Smooth muscle cell (in vitro differentiated cells): ENCODE measurements around the gene ZNF521. TPM values are rescaled to one million over a fixed set of nuclear protein-coding genes. Genes with fewer than 3 reads are reported as not detected.

Source experiments
- DNase-seq: peaks from one replicate; lab custom pipeline; 2025; ENCODE audit not compliant: unreplicated experiment; lab: John Stamatoyannopoulos, UW
- H2AFZ ChIP-seq: fragments of 200-600 bp; sonication (generic); 2 replicates; pipeline ENCODE4 v1.6.0; 2016; ENCODE audit warnings: antibody characterized with exemption, low read depth, mild to moderate bottlenecking
- H3F3A ChIP-seq: fragments of 200-600 bp; sonication (generic); 2 replicates; pipeline ENCODE4 v1.6.0; 2017; ENCODE audit warnings: antibody characterized with exemption, low read depth
- H3K27ac ChIP-seq: fragments of 200-600 bp; sonication (generic); 2 replicates; pipeline ENCODE4 v1.5.1; 2016; ENCODE audit warnings: low read depth, mild to moderate bottlenecking
- H3K27me3 ChIP-seq: fragments of 200-600 bp; sonication (generic); 2 replicates; pipeline ENCODE4 v1.6.1; 2016; ENCODE audit warnings: low read depth, mild to moderate bottlenecking
- H3K36me3 ChIP-seq: fragments of 200-600 bp; sonication (generic); 2 replicates; pipeline ENCODE4 v1.5.1; 2016; ENCODE audit warnings: low read depth
- H3K4me1 ChIP-seq: fragments of 200-600 bp; sonication (generic); 2 replicates; pipeline ENCODE4 v1.5.1; 2016; ENCODE audit warnings: low read depth
- H3K4me2 ChIP-seq: fragments of 200-600 bp; sonication (generic); 2 replicates; pipeline ENCODE4 v1.6.0; 2016; ENCODE audit warnings: mild to moderate bottlenecking
- H3K4me3 ChIP-seq: fragments of 200-600 bp; sonication (generic); 2 replicates; pipeline ENCODE4 v1.5.1; 2016; ENCODE audit warnings: mild to moderate bottlenecking
- H3K79me2 ChIP-seq: fragments of 200-600 bp; sonication (generic); 2 replicates; pipeline ENCODE4 v1.6.0; 2016; ENCODE audit warnings: low read depth, mild to moderate bottlenecking
- H3K9ac ChIP-seq: fragments of 200-600 bp; sonication (generic); 2 replicates; pipeline ENCODE4 v1.6.0; 2016; ENCODE audit warnings: low read depth
- H3K9me3 ChIP-seq: fragments of 200-600 bp; sonication (generic); replicated peaks from 2 replicates; pipeline ENCODE4 v1.5.1; 2016; ENCODE audit warnings: low read depth
- H4K20me1 ChIP-seq: fragments of 200-600 bp; sonication (generic); 2 replicates; pipeline ENCODE4 v1.6.0; 2016; ENCODE audit warnings: low read depth
- WGBS: methylation state at CpG from one replicate; pipeline ENCODE4 v1.1.7; 2016; ENCODE audit warnings: low lambda C conversion rate; 5-methylcytosine and 5-hydroxymethylcytosine counted together
- polyA plus RNA-seq: library from polyadenylated mRNA; unstranded; fragments of >200 nt; fragmentation: Nextera tagmentation; extraction: Ambion mirVana; gene quantifications from 2 replicates; pipeline ENCODE4 v1.2.1, GENCODE V29; 2016
- total RNA-seq: library from RNA; depleted of rRNA; stranded (reverse); fragments of >200 nt; gene quantifications from 2 replicates; pipeline ENCODE4 v1.2.3, GENCODE V29; 2014
- TF ChIP-seq, protein P1 (sequence below): fragments of 200-600 bp; sonication (generic); IDR thresholded peaks from 2 replicates; pipeline ENCODE4 v1.5.1; 2017; ENCODE audit warnings: borderline replicate concordance, mild to moderate bottlenecking, antibody characterized with exemption; ENCODE audit not compliant: insufficient read depth, poor library complexity, severe bottlenecking

ZNF521 gene
- total and polyA plus RNA-seq, 2 experiments from 2014 or later: 19.9 to 36.4 TPM

DNA sequence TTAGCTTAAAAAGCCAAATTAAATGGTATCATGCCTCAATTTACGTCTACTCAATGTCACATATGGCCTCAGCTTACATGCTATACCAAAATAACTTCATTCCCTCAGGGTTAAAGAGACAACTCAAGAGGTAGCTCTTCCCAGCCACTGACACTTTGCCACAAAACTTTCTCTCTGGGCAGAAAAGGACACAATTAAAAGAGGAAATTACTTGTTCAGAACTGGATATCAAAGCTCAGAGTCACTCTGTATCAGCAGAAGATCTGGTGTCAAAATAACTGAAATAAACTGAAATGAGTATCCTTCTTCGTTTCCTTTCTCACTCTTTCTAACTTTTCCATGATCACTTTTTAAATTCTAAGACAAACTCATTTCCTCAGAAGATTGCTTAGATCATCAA lies 108.7 kb downstream of the ZNF521 start:
- Histone ChIP-seq H3K9ac (no peak overlapping the region), H4K20me1 (peaks cover 47% of the 10 kb centered on the region), H3K36me3 (no peaks in the 10 kb centered on the region), H3K27me3 (no peaks in the 10 kb centered on the region), H3K27ac (no peak overlapping the region), H3F3A (no peaks in the 10 kb centered on the region), H3K79me2 (peaks cover 16% of the 10 kb centered on the region), H3K4me3 (no peak overlapping the region), H2AFZ (no peak overlapping the region), H3K4me1 (peaks cover 4% of the 10 kb centered on the region), H3K9me3 (no peaks in the 10 kb centered on the region), H3K4me2 (no peak overlapping the region)
- TF ChIP-seq, protein P1, sequence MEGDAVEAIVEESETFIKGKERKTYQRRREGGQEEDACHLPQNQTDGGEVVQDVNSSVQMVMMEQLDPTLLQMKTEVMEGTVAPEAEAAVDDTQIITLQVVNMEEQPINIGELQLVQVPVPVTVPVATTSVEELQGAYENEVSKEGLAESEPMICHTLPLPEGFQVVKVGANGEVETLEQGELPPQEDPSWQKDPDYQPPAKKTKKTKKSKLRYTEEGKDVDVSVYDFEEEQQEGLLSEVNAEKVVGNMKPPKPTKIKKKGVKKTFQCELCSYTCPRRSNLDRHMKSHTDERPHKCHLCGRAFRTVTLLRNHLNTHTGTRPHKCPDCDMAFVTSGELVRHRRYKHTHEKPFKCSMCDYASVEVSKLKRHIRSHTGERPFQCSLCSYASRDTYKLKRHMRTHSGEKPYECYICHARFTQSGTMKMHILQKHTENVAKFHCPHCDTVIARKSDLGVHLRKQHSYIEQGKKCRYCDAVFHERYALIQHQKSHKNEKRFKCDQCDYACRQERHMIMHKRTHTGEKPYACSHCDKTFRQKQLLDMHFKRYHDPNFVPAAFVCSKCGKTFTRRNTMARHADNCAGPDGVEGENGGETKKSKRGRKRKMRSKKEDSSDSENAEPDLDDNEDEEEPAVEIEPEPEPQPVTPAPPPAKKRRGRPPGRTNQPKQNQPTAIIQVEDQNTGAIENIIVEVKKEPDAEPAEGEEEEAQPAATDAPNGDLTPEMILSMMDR: no peak
- 92% methylated on average over 2 of the region's 2 CpGs for WGBS
- DNase-seq: no peak

DNA sequence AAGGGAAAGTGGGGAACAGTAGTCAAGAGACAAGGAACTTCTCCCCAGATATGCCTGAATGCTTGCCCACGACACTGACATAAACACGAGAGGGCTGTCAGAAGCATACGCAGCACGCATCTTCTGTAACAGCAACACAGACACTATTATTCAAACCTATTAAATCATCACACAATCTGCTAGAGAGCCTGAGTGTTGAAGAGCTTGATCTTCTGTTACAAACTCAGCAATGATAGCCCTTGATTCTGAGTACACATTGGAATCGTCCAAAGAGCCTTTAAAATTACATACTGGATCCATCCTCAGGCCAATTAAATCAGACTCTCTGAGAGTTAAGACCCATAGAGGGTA lies 111.6 kb downstream of the ZNF521 start:
- Histone ChIP-seq H3K9ac (no peak overlapping the region), H3K27me3 (no peaks in the 10 kb centered on the region), H3K4me1 (no peaks in the 10 kb centered on the region), H3K79me2 (peaks cover 21% of the 10 kb centered on the region), H3F3A (no peaks in the 10 kb centered on the region), H3K9me3 (no peaks in the 10 kb centered on the region), H3K27ac (no peak overlapping the region), H3K4me2 (no peak overlapping the region), H3K36me3 (no peaks in the 10 kb centered on the region), H4K20me1 (peaks cover 69% of the 10 kb centered on the region), H2AFZ (no peak overlapping the region), H3K4me3 (no peak overlapping the region)
- no peak for DNase-seq
- TF ChIP-seq, protein P1: no peak
- 25% methylated on average over 5 of the region's 5 CpGs for WGBS

DNA sequence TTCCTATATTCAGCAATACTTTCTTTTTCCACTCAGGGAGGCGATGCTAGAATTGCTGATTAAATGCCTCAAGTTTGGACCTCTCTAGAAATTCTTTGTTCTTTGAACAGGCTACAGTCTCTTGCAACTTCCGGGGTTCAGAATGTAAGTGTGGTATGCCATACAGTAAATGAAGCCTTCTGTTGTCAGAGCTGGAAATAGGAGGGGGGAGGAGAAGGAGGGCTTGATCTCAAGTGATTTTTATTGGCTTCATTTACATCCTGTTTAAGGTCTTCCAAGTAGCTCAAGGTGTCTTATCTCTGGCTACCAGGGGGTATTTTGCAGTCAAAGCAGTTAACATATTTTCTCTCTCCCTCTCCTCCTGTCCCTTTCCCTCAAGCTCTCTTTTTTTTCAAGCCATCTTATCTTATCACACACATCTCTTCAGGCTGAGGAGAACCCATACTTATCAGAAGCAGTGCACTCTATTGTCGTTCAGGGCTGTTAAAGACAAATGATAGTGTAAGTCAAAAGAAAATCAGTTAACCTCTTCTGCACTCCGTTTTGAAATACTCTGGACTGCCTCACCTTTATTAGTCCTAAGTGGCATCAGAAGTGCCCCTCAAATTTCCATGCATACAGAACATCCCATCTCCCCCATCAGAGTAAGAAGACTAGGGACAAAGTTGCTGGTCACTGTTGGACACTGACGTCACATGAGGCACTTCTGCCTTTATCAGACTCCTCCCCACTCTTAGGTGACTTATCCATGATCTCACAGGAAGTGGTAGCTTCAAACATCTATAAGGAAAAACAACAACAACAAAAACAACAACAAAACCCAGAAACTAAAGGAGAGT lies 112.2 kb downstream of the ZNF521 start:
- Histone ChIP-seq H3K79me2 (peaks cover 21% of the 10 kb centered on the region), H3K9ac (no peak overlapping the region), H3K4me3 (no peak overlapping the region), H3K4me1 (no peaks in the 10 kb centered on the region), H3K4me2 (no peak overlapping the region), H3K27me3 (no peaks in the 10 kb centered on the region), H2AFZ (no peak overlapping the region), H3K9me3 (no peaks in the 10 kb centered on the region), H3K36me3 (no peaks in the 10 kb centered on the region), H4K20me1 (peaks cover 74% of the 10 kb centered on the region), H3F3A (no peaks in the 10 kb centered on the region), H3K27ac (no peak overlapping the region)
- TF ChIP-seq, protein P1: no peak
- 28% methylated on average over 5 of the region's 5 CpGs for WGBS
- no peak for DNase-seq

DNA sequence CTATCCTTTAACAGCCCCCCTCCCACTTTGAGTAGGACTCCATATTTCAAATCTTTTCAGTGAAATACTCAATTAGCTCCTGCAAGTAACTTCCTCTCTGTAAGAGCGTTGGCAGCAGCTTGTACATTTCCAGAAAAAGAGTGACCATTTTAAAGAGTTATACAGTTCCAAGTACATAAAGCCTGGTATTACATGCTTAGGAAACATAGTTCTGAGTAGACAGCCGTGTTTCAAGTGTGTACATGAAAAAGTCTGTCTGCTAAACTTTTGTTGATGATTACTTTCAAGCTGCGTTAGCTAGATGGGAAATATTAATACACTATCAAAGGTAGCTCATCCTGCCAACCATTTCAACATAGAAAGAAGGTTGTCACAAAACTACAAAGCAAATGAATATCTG lies 112.8 kb downstream of the ZNF521 start:
- H3K27me3 ChIP-seq: no peaks in the 10 kb centered on the region
- DNase-seq: no peak
- TF ChIP-seq, protein P1: no peak
- WGBS: 91% methylated on average over 3 of the region's 3 CpGs
- peaks cover 74% of the 10 kb centered on the region for H4K20me1 ChIP-seq
- peaks cover under 1% of the 10 kb centered on the region for H3F3A ChIP-seq
- H3K9ac ChIP-seq: no peak overlapping the region
- peaks cover 4% of the 10 kb centered on the region for H3K4me1 ChIP-seq
- no peak overlapping the region for H3K4me2 ChIP-seq
- H2AFZ ChIP-seq: no peak overlapping the region
- no peak overlapping the region for H3K27ac ChIP-seq
- no peaks in the 10 kb centered on the region for H3K36me3 ChIP-seq
- H3K79me2 ChIP-seq: peaks cover 21% of the 10 kb centered on the region
- no peaks in the 10 kb centered on the region for H3K9me3 ChIP-seq
- H3K4me3 ChIP-seq: no peak overlapping the region
